Measurements from ENCODE around the gene C5. TPM values are rescaled to one million over a fixed set of nuclear protein-coding genes. Genes with fewer than 3 reads are reported as not detected.

Gene C5
- total and polyA plus RNA-seq, 2 donors from 2014 or later: 3.5 to 4.6 TPM

- H3K27me3 ChIP-seq (ENCODE audit: control insufficient read depth, insufficient read depth, low read length): no peaks in the 10 kb centered on the region
- H3K36me3 ChIP-seq (ENCODE audit: control insufficient read depth in 2 of 3, insufficient read depth in 3 of 3, low read length in 3 of 3): no peaks in the 10 kb centered on the region
- H3K4me3 ChIP-seq (ENCODE audit: low read length in 3 of 3): no peak overlapping the region
- FAIRE-seq: no peak
- peaks cover 2 to 9% (median 7%) of the 10 kb centered on the region in 3 donors for H3K4me1 ChIP-seq (ENCODE audit: control insufficient read depth in 2 of 3, insufficient read depth in 2 of 3, low read depth in 1 of 3, low read length in 3 of 3)
- intact Hi-C loops (cut with DNase I): no loop called here
- TF ChIP-seq CTCF (IDR thresholded peaks at IDR 0.05; ENCODE audit: borderline replicate concordance, extremely low read depth, insufficient read depth): no peak
- DNase-seq: peak in 3 of 5 donors; percentile 43 to 67 (median 65)
- H3K9ac ChIP-seq (ENCODE audit: low read length in 3 of 3): peak overlapping the region in 1 of 3 donors; percentile 13
- H3K9me3 ChIP-seq (ENCODE audit: control insufficient read depth in 2 of 3, insufficient read depth in 1 of 3, low read length in 3 of 3): no peaks in the 10 kb centered on the region
- peak overlapping the region; percentile 20 to 26 for H3K27ac ChIP-seq (ENCODE audit: low read depth in 2 of 2, low read length in 2 of 2)
Observed at GRCh38 chr9:120942186-120943001, 107.7 kb downstream of the C5 start.

- Histone ChIP-seq H3K9me3 (ENCODE audit: control insufficient read depth in 2 of 3, insufficient read depth in 1 of 3, low read length in 3 of 3) (no peaks in the 10 kb centered on the region), H3K9ac (ENCODE audit: low read length in 3 of 3) (no peak overlapping the region), H3K27ac (ENCODE audit: low read depth in 2 of 2, low read length in 2 of 2) (no peak overlapping the region), H3K36me3 (ENCODE audit: control insufficient read depth in 2 of 3, insufficient read depth in 3 of 3, low read length in 3 of 3) (no peaks in the 10 kb centered on the region), H3K27me3 (ENCODE audit: control insufficient read depth, insufficient read depth, low read length) (no peaks in the 10 kb centered on the region), H3K4me3 (ENCODE audit: low read length in 3 of 3) (no peak overlapping the region), H3K4me1 (ENCODE audit: control insufficient read depth in 2 of 3, insufficient read depth in 2 of 3, low read depth in 1 of 3, low read length in 3 of 3) (peaks cover 2 to 10% (median 9%) of the 10 kb centered on the region in 3 donors)
- intact Hi-C loops (cut with DNase I): no loop called here
- no peak for FAIRE-seq
- TF ChIP-seq CTCF (IDR thresholded peaks at IDR 0.05; ENCODE audit: borderline replicate concordance, extremely low read depth, insufficient read depth): no peak
- DNase-seq: no peak
Observed at GRCh38 chr9:120941046-120941770, 108.9 kb downstream of the C5 start.

GRCh38 chr9:120940573-120940972 is 109.5 kb downstream of the C5 start:
- no peak for DNase-seq
- Histone ChIP-seq H3K27me3 (ENCODE audit: control insufficient read depth, insufficient read depth, low read length) (no peaks in the 10 kb centered on the region), H3K9me3 (ENCODE audit: control insufficient read depth in 2 of 3, insufficient read depth in 1 of 3, low read length in 3 of 3) (no peaks in the 10 kb centered on the region), H3K9ac (ENCODE audit: low read length in 3 of 3) (no peak overlapping the region), H3K4me3 (ENCODE audit: low read length in 3 of 3) (no peak overlapping the region), H3K36me3 (ENCODE audit: control insufficient read depth in 2 of 3, insufficient read depth in 3 of 3, low read length in 3 of 3) (no peaks in the 10 kb centered on the region), H3K27ac (ENCODE audit: low read depth in 2 of 2, low read length in 2 of 2) (no peak overlapping the region), H3K4me1 (ENCODE audit: control insufficient read depth in 2 of 3, insufficient read depth in 2 of 3, low read depth in 1 of 3, low read length in 3 of 3) (peaks cover 2 to 17% (median 15%) of the 10 kb centered on the region in 3 donors)
- no peak for TF ChIP-seq CTCF (IDR thresholded peaks at IDR 0.05; ENCODE audit: borderline replicate concordance, extremely low read depth, insufficient read depth)
- intact Hi-C loops (cut with DNase I): no loop called here
- FAIRE-seq: no peak

All from kidney (tissue), 14 donors.